ENCODE results near the gene DEFB125.
A peak's percentile ranks its signal among the peaks of the same experiment; 100 is the strongest.
"Not testable (repeated sequence)": the region's sequence is repeated elsewhere in the genome, so short reads cannot be mapped to it uniquely, and the experiment has no call there.

DEFB125 gene, protein sequence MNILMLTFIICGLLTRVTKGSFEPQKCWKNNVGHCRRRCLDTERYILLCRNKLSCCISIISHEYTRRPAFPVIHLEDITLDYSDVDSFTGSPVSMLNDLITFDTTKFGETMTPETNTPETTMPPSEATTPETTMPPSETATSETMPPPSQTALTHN

DNA sequence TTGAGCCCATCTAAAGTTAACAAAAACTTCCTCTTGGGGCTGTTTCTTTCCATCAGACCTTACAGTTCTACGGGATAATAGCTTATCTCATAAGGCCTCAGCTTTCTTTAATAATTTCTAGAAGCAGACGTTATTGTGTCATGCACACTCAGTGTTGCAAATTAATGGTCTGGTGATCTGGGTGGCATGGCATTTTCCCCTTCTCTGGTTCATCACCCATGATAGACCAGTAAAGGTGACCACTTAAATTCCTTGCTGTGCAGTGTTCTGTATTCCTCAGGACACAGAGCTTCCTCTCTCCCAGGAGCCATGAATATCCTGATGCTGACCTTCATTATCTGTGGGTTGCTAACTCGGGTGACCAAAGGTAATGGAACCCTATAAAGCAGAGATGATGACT, at the start of gene DEFB125:
Gene DEFB125, plus strand, starts transcription at position 272 of the 400 bp plus-strand sequence. Its CDS starts 38 bp downstream, at position 310.
- H3K4me3 ChIP-seq: no peak within 1 kb of the TSS
- no peak within 1 kb of the TSS for H3K27ac ChIP-seq

DNA sequence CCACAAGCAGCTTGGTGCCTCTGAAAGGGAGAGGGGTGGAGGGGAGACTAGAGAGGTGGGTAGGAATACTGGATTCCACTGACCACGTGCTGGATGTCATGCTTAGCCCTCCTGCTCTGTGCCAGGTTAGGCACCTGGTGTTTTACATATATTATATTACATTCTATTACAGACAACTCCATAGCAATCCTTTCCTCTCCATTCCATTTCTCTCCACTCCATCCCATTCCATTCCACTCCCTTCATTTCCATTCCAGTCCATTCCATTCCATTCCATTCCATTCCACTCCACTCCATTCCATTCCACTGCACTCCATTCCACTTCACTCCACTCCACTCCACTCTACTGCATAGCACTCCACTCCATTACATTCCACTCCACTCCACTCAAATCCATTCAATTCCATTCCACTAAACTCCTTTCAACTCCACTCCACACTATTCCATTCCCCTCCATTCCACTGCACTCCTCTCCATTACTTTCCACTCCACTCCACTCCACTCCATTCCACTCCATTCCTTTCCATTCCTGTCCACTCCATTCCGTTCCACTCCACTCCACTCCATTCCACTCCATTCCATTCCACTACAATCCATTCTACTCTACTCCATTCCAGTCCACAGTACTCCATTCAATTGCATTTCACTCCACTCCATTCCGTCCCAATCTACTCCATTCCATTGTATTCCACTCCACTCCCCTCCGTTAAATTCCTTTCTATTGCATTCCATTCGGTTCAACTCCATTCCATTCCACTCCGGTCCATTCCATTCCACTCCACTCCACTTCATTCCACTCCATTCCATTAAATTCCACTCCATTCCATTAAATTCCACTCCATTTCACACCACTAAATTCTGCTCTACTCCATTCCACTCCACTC, 27.2 kb upstream of the DEFB125 start:
- H3K27ac ChIP-seq: no peak overlapping the region
- H3K4me3 ChIP-seq: no peak overlapping the region

DNA sequence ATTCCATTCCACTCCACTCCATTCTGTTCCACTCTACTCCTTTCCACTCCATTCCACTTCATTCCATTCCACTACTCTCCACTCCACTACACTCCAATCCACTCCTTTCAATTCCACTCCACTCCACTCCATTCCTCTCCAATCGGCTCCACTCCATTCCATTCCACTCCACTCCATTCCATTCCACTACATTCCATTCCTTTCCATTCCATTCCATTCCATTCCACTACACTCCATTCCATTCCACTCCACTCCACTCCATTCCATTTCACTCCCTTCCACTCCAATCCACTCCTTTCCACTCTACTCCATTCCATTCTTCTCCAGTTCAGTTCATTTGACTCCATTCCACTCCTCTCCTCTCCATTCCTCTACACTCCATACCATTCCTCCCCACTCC, 26.2 kb upstream of the DEFB125 start:
- Histone ChIP-seq H3K27ac (no peak overlapping the region), H3K4me3 (no peak overlapping the region)

DNA sequence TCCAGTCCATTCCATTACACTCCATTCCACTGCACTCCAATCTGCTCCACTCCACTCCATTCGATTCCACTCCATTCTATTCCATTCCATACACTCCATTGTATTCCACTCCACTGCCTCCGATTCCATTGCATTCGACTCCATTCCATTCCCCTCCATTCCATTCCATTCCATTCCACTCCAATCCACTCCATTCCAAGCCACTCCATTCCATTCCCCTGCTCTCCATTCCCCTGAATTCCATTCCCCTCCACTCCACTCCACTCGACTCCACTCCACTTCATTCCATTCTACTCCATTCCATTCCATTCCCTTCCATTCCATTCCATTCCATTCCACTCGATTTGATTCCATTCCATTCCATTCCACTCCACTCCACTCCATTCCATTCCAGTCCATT, 25.7 kb upstream of the DEFB125 start:
- no peak overlapping the region for H3K4me3 ChIP-seq
- H3K27ac ChIP-seq: no peak overlapping the region

DNA sequence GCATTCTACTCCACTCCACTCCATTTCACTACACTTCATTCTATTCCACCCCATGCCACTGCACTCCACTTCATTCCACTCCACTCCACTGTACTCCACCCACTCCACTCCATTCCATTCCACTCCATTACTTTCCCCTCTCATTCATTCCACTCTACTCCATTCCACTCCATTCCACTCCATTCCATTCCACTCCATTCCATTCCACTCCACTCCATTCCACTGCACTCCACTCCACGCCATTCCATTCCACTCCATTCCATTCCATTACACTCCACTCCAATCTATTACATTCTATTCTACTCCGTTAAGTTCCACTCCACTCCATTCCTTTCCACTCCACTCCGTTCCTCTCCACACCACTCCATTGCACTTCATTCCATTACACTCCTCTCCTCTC, 25.0 kb upstream of the DEFB125 start:
- Histone ChIP-seq H3K4me3 (no peak overlapping the region), H3K27ac (no peak overlapping the region)

DNA sequence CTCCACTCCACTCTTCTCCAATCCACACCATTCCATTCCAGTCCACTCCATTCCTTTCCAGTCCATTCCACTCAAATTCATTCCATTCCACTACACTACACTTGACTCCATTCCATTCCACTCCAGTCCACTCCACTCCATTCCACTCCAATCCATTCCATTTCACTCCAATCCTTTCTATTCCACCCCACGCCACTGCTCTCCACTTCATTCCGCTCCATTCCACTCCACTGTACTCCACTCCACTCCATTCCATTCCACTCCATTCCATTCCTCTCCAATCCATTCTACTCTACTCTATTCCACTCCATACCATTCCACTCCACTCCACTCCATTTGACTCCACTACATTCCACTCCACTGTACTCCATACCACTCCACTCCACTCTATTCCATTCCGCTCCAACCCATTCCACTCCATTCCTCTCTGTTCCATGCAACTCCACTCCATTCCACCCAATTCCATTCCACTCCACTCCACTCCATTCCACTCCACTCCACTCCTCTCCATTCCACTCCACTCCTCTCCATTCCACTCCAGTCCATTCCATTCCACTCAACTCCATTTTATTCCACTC, 23.4 kb upstream of the DEFB125 start:
- Histone ChIP-seq H3K4me3 (no peak overlapping the region), H3K27ac (no peak overlapping the region)

DNA sequence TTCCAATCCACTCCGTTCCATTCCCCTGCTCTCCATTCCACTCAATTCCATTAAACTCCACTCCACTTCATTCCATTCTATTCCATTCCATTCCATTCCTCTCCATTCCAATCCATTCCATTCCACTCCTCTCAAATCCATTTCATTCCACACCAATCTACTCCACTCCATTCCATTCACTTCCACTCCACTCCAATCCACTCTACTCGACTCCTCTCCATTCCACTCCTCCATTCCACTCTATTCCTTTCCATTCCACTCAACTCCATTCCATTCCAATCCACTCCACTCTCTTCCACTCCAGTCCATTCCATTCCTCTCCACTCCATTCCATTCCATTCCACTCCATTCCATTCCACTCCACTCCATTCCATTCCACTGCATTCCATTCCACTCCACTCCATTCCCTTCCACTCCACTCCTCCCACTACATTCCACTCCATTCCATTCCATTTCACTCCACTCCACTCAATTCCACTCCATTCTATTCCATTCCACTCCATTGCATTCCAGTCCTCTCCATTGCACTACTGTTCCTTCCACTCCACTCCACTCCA, 22.6 kb upstream of the DEFB125 start:
- H3K27ac ChIP-seq: no peak overlapping the region
- H3K4me3 ChIP-seq: no peak overlapping the region

DNA sequence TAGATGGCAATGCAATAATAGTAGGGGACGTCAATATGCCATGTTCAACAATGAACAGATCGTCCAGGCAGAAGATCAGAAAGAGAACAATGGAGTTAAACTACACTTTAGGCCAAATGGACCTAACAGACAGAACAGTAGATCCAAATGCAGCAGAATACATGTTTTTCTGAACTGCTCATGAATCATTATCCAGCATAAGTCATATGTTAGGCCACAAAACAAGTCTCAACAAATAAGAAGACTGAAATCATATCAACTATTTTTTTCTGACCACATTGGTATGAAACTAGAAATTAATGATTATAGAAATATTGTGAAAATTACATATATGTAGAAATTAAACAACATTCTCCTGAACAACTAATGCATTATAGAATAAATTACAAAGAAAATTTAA, 10.2 kb upstream of the DEFB125 start:
- H3K4me3 ChIP-seq: no peak overlapping the region
- H3K27ac ChIP-seq: no peak overlapping the region

DNA sequence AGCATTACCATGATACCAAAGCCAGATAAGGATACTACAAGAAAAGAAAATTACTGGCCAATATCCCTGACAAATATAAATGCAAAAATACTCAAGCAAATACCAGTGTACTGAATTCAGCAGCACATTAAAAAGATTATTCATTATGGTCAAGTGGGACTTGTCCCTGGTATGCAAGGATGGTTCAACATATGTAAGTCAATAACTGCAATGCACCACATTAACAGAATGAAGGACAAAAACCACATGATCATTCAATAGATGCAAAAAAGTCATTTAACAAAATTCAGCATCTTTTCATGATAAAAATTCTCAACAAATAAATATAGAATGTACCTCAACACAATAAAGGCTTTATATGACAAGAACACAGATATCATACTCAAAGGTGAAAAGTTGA, 9.1 kb upstream of the DEFB125 start:
- Histone ChIP-seq H3K27ac (no peak overlapping the region), H3K4me3 (no peak overlapping the region)

DNA sequence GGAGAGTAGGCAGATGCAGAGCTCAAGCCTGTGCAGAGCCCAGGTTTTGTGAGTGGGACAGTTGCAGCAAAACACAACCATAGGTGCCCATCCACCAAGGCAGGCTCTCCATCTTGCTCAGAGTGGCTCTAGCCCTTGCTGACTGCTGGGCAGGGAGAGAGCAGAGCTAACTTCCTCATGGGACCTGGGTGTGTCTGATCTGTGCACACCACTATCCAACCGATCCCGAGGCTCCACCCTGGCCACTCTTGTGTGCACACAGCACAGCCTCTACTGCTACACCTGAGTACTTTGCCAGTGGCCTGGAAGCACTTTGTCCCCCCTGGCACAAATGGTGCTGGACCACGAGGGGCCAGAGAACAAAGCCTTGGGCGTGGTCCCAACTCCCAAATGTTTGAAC, 7.9 kb upstream of the DEFB125 start:
- no peak overlapping the region for H3K4me3 ChIP-seq
- no peak overlapping the region for H3K27ac ChIP-seq

DNA sequence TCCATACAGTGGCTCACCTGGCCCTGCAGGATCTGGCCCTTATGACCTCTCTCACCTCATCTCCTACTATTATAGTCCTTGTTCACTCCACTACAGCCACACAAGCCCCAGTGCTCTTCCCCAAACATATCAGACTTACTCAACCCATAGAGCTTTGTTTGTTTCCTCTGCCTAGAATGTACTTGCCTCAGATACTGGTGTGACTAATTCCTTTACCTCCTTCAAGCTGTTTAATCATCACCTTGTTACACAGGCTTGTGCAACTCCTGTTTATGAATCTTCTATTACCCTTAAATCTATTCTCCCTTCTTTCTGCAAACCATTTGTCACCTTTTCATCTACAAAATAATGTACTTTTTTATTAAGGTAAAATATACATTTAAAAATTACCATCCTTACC, 3.2 kb downstream of the DEFB125 start:
- Histone ChIP-seq H3K27ac (no peak overlapping the region), H3K4me3 (no peak overlapping the region)

DNA sequence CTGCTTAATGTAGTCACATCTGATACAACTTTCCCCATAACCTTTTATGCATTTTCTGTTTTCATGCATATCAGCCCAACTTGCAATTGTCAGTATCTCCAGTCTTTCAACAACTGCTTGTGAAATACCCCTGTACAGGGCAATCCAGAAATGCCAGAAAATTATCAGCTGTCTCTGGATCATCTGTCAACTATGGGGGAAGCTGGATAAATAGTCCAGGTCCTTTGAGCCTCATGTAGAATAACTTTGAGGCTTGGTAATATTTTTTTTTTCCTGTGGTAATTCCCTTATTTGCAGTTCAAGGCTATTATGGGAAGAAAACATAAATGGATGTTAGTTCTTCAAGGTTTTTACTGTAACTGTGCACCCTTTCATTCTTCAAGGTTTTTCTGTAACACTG, 6.2 kb downstream of the DEFB125 start:
- Histone ChIP-seq H3K4me3 (no peak overlapping the region), H3K27ac (no peak overlapping the region)

DNA sequence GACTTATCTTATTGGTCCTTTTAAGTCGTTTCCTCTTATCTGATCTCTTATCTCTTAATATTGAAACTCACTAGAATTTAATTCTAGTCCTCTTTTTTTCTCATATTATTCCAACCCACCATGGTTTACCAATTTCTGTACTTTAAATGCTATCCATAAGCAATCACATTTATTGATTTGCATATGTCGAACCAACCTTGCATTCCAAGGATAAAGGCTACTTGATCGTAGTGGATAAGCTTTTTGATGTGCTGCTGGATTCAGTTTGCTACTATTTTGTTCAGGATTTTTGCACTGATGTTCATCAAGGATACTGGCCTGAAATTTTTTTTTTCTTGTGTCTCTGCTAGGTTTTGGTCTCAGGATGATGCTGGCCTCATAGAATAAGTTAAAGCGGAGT, 7.7 kb downstream of the DEFB125 start:
- Histone ChIP-seq H3K4me3 (no peak overlapping the region), H3K27ac (no peak overlapping the region)

DNA sequence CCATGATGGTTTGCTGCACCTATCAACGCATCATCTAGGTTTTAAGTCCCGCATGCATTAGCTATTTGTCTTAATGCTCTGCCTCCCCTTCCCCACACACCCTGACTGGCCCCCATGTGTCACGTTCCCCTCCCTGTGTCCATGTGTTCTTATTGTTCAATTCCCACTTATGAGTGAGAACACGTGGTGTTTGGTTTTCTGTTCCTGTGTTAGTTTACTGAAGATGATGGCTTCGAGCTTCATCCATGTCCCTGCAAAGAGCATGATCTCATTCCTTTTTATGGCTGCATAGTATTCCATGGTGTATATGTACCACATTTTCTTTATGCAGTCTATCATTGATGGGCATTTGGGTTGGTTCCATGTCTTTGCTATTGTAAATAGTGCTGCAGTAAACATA, 10.2 kb downstream of the DEFB125 start:
- H3K4me3 ChIP-seq, H3K27ac ChIP-seq: not testable (repeated sequence)

DNA sequence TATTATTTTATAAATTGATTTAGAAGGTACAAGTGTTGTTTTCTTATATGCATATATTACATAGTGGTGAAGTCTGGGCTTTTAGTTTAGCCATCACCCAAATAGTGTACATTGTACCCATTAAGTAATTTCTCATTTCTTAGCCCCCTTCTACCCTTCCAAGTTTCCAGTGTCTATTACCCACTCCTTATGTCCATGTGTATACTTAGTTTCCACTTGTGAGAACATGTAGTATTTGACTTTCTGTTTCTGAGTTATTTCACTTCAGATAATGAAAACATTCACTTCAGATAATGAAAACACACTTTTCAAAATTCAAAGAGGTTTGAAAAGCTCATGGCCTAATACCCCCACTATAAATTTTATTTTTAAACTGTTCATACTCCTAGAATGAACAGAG, 14.5 kb downstream of the DEFB125 start:
- no peak overlapping the region for H3K4me3 ChIP-seq
- H3K27ac ChIP-seq: no peak overlapping the region

DNA sequence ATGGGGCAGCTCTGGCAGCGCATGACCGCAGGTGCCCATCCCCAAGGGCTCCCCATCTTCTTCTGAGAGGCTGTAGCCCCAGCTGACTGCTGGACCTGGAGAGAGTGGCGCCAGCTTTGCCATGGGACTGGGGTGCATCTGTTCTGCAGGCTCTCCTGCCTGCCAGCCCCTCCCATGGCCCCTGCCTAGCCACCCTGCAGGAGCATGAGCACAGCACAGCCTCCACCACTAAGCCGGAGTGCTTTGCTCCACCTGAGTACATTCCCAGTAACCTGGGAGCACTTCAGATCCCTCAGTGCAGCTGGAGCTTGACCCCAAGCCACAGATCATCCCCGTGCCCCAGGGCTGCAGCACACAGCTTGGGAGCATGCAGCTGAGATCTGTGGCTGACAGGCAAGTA, 16.0 kb downstream of the DEFB125 start:
- H3K4me3 ChIP-seq: no peak overlapping the region
- H3K27ac ChIP-seq: no peak overlapping the region

DNA sequence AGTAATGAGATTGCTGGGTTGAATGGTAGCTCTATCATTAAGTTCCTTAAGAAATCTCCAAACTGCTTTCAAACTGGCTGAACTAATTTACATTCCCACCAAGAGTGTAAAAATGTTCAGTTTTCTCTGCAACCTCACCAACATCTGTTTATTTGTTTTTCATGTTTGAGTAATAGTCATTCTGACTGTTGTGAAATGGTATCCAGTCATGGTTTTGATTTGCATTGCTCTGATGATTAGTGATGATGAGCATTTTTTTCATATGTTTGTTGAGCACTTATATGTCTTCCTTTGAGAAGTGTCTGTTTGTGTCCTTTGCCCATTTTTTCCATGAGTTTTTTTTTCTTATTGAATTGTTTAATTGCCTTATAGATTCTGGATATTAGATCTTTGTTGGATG, 24.9 kb downstream of the DEFB125 start:
- Histone ChIP-seq H3K27ac (no peak overlapping the region), H3K4me3 (no peak overlapping the region)

DNA sequence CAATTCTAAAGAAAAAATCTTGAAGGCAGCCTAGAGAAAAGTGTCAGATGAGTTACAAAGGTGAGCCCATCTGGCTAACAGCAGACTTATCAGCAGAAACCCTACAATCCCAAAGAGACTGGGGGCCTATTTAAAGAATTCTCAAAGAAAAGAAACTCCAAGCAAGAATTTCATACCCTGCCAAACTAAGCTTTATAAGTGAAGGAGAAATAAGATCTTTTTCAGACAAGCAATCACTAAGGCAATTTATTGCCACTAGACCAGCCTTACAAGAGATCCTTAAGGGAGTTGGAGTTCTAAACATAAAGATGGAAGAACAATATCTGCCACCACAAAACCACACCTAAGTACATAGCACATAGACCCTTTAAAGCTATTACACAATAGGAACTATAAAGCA, 30.0 kb downstream of the DEFB125 start:
- no peak overlapping the region for H3K4me3 ChIP-seq

DNA sequence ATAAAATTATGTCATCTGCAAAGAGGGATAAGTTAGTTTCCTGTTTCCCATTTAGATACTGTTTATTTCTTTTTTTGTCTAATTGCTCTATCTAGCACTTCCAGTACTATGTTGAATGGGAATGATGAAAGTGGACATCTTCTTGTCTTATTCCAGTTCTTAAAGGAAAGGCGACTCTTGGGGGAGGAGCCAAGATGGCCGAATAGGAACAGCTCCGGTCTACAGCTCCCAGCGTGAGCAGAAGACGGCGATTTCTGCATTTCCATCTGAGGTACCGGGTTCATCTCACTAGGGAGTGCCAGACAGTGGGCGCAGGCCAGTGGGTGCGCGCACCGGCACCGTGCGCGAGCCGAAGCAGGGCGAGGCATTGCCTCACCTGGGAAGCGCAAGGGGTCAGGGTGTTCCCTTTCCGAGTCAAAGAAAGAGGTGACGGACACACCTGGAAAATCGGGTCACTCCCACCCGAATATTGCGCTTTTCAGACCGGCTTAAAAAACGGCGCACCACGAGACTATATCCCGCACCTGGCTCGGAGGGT, 42.4 kb downstream of the DEFB125 start:
- H3K4me3 ChIP-seq: peak overlapping the region in 1 of 7 experiments; percentile 24
- H3K27ac ChIP-seq: not testable (repeated sequence)

More for the DNA sequence above, 30.0 kb downstream of the DEFB125 start:
- no peak overlapping the region for H3K27ac ChIP-seq

DNA sequence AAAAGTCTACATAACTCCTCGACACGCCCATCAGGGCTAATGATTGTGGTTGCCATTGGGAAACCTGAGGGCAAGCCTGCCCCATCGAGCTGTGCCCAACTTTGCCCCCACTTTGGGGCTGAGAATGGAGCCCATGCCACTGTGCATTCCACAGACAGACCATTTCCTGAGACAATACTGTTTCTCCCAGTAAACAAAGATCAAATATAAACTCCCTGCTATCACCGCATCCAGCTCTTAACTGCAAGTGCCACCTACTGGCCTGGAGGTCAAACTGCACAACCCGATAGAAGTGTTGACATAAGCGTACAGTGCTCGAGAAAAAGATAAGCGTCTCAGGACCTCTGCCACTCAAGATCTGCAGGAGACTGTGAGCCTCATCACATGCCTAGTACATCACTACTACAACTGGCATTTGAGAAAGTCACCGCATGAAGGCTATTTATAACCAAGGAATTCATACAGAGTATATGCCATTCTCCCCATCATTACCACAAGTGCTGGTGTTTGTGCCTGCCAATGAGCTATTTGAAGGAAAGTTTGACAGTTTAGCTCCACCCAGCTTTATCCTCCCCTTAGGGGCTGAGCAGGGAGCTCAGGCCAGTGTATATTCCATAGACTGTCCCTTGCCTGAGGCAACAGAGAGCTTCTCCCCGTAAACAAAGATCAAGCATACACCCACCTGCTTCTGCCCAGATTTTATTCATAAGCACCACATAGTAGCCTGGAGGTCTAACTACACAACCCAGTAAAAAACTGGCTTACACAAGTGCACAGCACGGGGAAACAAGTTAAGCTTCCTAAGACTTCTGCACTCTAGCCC, 50.4 kb downstream of the DEFB125 start:
- no peak overlapping the region for H3K4me3 ChIP-seq
- no peak overlapping the region for H3K27ac ChIP-seq
